ENCODE data around the gene TMEM168.
"Not testable (repeated sequence)": the region's sequence is repeated elsewhere in the genome, so short reads cannot be mapped to it uniquely, and the experiment has no call there.

The TMEM168 gene

GRCh38 chr7:112789817-112790585 is at the start of gene TMEM168:
TSS of gene TMEM168 (minus strand) at chr7:112790393. CDS start at chr7:112784825, 5,568 bp downstream.
- DNase-seq, result peak; percentile 85

DNA sequence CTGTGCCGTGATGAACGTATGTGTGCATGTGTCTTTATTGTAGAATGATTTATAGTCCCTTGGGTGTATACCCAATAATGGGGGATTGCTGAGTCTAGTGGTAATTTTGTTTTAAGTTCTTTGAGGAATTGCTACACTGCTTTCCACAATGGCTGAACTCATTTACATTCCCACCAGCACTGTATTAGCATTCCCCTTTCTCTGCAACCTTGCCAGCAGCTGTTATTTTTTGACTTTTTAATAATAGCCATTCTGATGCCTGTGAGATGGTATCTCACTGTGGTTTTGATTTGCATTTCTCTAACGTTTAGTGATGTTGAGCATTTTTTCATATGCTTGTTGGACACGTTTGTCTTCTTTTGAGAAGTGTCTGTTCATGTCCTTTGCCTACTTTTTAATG is 45.7 kb upstream of the TMEM168 start:
- DNase-seq, result not testable (repeated sequence)

DNA sequence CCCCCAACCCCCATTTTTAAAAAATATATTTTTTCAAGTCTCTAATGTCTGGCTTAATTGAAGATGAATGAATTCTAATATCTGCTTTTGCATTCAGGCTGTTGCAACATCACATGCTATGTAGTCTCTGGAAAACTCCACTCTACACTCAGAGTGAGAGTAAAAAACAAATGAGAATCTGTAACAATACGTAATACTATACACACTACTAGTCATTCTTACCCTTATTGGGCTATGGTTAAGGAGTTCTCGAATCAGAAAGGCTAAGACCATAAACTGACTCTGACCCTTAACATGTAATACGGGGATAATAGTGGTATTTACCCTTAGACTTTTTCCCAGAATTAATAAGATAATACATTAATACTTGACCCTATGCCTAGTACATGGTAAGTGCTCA is 42.9 kb upstream of the TMEM168 start:
- no peak for DNase-seq

DNA sequence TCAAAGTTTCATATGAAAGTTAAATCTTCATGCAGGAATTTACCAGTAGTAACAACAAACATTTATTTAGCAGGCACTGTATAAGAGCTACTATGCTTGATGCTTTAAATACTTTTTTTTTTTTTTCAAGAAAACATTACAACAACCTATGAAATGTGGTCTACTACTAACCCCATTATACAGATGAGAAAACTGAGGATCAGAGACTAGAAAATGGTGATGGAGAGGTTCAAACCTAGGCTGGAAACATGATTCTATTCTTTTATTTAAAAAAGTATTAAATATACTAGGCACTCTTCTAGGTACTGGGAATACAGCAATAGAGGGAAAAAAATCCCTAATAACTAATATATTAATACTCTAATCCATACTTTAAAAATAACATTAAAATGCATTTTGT is 40.6 kb upstream of the TMEM168 start:
- no peak for DNase-seq

GRCh38 chr7:112828696-112829095 is 38.5 kb upstream of the TMEM168 start:
- DNase-seq, result no peak

DNA sequence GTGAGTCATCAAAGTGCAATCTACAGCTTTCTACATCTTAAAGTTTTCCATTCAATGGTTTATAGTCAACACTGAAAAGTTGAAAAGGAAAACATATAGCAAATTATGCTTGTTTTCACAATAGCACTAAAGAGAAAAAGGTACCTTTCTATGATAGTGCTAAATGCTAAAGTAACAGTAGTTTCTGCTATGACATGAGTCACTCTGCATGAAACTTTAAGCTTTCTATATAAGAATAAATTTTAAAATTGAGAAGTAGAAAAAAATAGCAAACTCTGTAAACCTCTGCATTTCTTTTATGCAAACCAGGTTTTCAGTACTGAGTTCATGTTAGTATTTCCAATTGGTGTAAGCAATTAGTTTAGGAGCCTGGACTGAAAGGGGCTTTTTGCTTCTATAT is 31.2 kb upstream of the TMEM168 start:
- no peak for DNase-seq

- DNase-seq, result no peak
Observed at GRCh38 chr7:112819536-112819935, 29.3 kb upstream of the TMEM168 start.

DNA sequence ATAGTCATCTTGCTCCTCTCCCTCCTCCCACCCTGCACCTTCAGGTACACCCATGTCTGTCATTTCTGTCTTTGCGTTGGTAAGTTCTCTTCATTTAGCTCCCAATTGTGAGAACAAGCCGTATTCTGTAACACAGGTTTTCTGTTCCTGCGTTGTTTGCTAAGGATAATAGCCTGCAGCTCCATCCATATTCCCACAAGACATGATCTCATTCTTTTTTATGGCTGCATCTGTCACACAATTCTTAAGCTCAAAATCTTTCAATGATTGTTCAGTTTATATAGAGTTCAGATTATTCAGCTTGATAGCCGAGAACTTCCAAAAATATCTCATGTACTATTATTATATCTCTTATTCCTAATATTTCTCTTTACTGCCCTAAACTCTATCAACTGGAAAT is 16.0 kb upstream of the TMEM168 start:
- DNase-seq, result no peak

GRCh38 chr7:112802406-112802805 is 12.2 kb upstream of the TMEM168 start:
- DNase-seq, result no peak

DNA sequence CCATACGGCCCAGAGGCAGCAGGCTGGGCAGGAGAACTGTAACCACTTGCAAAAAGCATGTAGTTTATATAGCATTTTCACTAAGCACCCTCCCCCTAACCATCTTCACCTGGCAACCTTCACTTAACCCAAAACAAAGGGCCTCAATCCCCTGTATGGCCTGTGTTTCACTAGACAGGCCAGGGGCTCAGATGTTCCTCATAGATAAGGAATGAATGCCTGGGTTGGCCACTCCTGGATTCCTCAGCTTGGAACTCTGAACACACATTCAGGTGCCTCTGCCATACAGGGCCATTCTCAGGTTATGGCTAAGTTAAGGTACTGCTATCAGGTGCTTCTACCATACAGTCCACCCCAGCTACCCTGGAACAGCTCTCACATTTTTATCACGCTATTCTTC is 10.3 kb upstream of the TMEM168 start:
- DNase-seq, result no peak

DNA sequence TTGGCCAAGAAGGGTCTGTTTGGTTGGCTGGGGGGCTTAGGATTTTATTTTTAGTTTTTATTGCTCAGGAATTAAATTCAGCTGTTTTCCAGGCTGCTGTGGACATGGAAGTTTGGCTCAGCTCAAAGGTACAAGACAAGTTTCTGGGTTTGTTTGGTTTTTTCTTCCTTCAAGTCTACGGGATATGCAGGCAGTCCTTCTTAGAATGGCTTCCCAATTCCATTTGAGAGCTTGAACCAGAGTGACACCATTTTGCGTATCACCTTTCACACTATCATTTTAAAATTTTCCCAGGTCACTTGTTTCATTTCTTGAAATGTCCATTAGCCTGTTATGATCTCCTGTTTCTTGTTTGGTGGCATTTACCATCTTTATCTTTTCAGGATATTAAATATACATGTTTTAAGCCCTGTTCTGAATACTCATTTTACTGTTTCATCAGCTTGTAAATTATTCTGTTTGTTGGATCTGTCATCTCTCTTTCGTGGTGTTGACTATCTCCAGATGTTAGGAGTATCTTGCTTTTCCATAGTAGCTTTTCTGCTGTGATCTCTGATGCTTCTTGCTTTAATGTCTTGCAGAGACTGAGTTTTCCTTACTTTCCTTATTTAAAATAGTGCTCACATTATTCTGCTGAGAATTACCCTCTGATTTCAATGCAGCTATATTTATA is 9.4 kb upstream of the TMEM168 start:
- DNase-seq, result no peak

DNA sequence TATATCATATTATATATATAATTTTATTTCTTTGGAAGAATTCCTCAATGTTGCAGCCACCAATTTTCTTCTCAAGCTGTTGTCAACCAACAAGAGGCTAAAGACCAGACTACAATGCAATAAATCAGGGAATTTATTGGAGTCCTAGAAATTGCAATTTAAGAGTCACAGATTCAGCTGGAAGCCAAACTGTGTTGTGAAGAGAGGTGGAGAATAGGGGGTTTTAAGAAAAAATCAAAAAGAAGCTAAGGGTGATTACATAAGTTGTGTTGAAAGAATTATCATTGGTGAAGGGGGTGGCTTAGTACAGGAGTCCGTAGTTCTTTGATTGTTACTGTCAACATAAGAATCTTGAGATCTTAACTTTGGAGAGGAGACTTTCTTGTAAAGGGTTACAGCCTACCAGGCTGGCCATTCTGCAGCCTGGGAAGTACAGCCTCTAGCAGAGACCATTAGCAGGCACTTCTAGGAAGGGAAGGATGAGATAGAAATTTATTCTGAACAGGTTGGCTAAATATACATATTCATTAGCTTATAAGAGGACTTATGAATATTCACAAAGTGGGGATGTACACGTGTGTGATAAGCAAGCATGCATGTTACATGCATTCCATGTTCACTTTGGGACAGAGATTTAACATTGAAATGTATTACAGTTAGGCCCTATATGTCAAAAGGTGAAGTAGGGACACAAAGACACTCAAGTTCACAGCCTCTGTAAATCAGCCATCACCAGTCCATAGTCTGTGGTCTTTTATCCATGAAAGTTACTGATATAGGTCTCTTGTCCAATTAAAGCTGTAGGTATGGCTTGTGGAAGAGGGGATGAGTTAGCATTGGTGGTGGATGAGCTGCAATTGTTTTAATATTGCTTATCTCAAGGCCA is 8.3 kb upstream of the TMEM168 start:
- no peak for DNase-seq

DNA sequence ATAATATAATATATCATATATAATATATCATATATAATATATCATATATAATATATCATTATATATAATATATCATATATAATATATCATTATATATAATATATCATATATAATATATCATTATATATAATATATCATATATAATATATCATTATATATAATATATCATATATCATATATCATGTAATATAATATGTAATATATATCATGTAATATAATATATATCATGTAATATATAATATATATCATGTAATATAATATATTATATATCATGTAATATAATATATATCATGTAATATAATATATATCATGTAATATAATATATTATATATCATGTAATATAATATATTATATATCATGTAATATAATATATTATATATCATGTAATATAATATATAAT is 6.4 kb upstream of the TMEM168 start:
- DNase-seq, result not testable (repeated sequence)

- DNase-seq, result no peak
Observed at GRCh38 chr7:112792441-112792840, 2.2 kb upstream of the TMEM168 start.

DNA sequence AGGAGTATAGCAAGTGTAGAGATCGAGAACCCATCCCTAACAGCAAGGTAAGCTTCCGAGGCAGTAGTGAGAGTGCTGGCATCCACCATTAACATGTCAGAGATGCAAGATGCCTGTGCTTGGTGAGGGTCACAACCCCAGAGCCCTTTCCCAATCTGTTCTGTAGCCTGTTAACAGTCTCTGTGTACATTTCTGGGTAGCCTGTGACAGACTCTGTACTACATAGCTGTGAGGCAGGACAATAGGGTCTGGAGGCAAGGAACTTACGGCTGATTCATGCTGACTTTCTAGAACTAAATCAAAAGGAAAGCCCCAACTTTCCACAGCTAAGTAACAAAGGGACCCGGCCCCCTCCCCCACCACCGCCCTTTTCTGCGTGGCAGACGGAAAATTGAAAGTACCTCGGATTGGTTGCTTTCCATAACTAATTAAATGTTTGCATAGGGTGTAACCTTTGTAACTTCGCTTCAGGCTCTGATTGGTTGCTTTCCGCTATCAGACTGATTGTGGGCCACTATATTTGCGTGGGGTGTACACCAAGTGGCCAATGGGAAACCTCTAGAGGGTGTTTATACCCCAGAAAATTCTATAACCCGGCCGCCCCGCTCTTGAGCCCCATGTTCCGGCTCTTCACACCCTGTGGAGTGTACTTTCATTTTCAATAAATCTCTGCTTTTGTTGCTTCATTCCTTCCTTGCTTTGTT is 1.4 kb upstream of the TMEM168 start:
- no peak for DNase-seq

GRCh38 chr7:112790586-112791003 is 402 bp upstream of the TMEM168 start:
- no peak for DNase-seq

GRCh38 chr7:112789453-112789816 is 758 bp downstream of the TMEM168 start:
- no peak for DNase-seq

GRCh38 chr7:112788778-112789343 is 1.3 kb downstream of the TMEM168 start:
- DNase-seq, result no peak

GRCh38 chr7:112784603-112785002 is 5.6 kb downstream of the TMEM168 start:
- DNase-seq, result no peak

DNA sequence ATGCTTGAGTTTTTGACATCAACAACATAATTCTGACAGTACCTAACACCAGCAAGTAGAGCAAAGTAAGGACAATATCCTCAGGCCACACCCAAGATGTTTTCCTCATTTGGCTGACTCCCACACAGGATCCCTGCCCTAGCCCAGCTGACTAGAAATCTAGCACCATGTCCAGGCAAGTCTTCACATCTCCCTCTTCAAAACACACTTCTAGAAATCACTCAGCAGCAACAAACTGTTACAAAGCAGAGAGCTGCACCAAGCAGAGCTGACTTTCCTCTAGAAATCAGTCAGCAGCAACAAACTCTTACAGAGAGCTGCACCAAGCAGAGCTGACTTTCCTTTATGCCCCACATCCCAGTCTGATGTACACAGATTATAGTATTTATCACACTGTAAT is 7.7 kb downstream of the TMEM168 start:
- DNase-seq, result no peak

DNA sequence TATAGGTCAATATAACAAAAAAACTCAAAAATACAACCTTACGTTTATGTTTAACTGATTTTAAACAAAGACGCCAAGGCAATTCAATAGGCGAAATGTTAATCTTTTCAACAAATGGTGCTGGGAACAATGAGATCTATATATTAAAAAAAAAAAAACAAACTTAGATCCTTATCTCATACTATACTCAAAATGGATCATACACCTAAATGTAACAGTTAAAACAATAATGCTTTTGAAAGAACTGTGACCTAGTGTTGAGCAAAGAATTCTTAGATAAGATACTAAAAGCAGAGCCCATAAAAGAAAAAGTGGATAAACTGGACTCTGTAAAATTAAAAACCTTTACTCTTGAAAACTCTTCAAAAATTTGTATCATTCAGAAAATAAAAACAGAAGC is 8.6 kb downstream of the TMEM168 start:
- no peak for DNase-seq

DNA sequence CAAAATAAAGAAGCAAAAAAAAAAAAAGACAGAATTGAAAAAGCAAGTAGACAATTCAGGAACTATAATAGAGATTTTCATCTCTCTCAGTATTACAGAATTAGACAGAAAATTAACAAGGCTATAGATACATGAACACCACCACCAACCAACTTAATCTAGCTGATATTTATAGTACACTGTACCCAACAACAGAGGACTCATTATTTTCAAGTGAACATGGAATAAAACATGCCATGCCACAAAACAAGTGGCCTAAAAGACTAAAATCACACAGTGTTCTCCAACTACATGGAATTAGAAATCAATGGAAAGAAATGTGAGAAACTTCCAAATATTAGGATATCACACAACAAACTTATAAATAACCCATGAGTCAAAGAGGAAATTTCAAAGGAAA is 9.1 kb downstream of the TMEM168 start:
- no peak for DNase-seq

DNA sequence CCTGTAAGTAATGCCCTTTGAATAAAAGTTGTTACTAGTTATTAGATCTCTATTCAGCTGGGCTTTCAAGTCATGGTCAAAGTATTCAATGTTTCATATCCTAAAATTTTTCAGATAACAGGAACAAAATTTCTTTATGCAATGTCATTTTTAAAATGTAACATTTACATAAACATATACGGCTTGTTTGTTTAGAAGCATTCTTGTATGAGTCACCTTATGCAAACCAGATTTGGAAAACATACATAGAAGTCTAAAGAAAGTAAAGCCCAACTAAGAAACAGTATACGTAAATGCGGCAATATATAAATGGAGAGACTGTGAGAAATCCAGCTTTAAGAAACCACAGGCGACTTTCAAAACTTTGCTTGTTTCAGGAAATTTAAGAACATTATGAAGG is 10.5 kb downstream of the TMEM168 start:
- DNase-seq, result no peak
